HCT116 (cell line): ENCODE measurements around the gene ACAN. TPM values are rescaled to one million over a fixed set of nuclear protein-coding genes. Genes with fewer than 3 reads are reported as not detected.

ENCODE experiments used
- ATAC-seq: fragments of 200-7000 bp; cut with Tn5 transposase; 2 replicates; pipeline ENCODE4 v1.9.1; 2020; ENCODE audit warnings: mild to moderate bottlenecking, moderate library complexity
- BruUV-seq: library from RNA; stranded (reverse); fragments of 400-500 nt; replicated peaks from 2 replicates; lab custom pipeline; 2021; lab: Mats Ljungman, UMichigan
- CTCF ChIA-PET: fragments of 300-600 bp; sonication (Branson Sonifier 250); formaldehyde crosslinking; loops from one replicate; lab custom pipeline; 2021; ENCODE audit warnings: antibody characterized with exemption; lab: Charles Lee
- POLR2A ChIA-PET: fragments of 300-600, 350-600 bp; sonication (Branson Sonifier 250); formaldehyde crosslinking; loops from one replicate; lab custom pipeline; 2021; ENCODE audit warnings: antibody characterized with exemption; lab: Charles Lee
- RAD21 ChIA-PET, 2 experiments: fragments of 300-600 bp; sonication (Branson Sonifier 250); formaldehyde crosslinking; loops; one replicate each; lab custom pipeline; 2023; ENCODE audit warnings: low total read pairs in 2 of 2; ENCODE audit not compliant: uncharacterized antibody in 2 of 2, unreplicated experiment in 2 of 2, low non-redundant PET in 1 of 2; lab: Charles Lee
- DNase-seq: peaks from one replicate; pipeline ENCODE4 v3.0.0-alpha.2; 2010; ENCODE audit warnings: low read depth, low spot score
- H2AFZ ChIP-seq: fragments of 200-600 bp; shearing (Covaris generic), sonication (generic); 2 replicates; pipeline ENCODE4 v1.6.1; 2017; ENCODE audit warnings: low read depth, mixed run types, mixed read lengths, antibody characterized with exemption, low read length; ENCODE audit not compliant: poor library complexity, severe bottlenecking
- H3K27ac ChIP-seq: 2 replicates; pipeline ENCODE4 v1.5.1; 2012; ENCODE audit warnings: low read depth, low read length
- H3K27me3 ChIP-seq: fragments of 200-600 bp; sonication (generic); 2 replicates; pipeline ENCODE4 v1.6.1; 2016; ENCODE audit warnings: mixed run types, low read length, mixed read lengths; ENCODE audit not compliant: insufficient read depth
- H3K36me3 ChIP-seq, 2 experiments: fragments of 200-500 bp in 1 of 2; fragments of 200-600 bp in 1 of 2; sonication (Bioruptor generic) in 1 of 2; sonication (generic) in 1 of 2; 2 replicates each; pipeline versions ENCODE4 v1.5.1 to v1.6.1; 2014 to 2016; ENCODE audit warnings: low read length in 2 of 2, inconsistent platforms in 1 of 2, mixed read lengths in 1 of 2, mixed run types in 1 of 2; ENCODE audit not compliant: insufficient read depth in 2 of 2, control insufficient read depth in 1 of 2
- H3K4me1 ChIP-seq, 2 experiments: fragments of 200-600 bp in 1 of 2; sonication (generic) in 1 of 2; 2 replicates each; pipeline versions ENCODE4 v1.5.1 to v1.6.1; 2012 to 2017; ENCODE audit warnings: low read length in 2 of 2, inconsistent platforms in 1 of 2, mild to moderate bottlenecking in 1 of 2, mixed read lengths in 1 of 2, mixed run types in 1 of 2, moderate library complexity in 1 of 2; ENCODE audit not compliant: insufficient read depth in 2 of 2, control insufficient read depth in 1 of 2
- H3K4me2 ChIP-seq: fragments of 200-600 bp; sonication (generic); 2 replicates; pipeline ENCODE4 v1.6.1; 2017; ENCODE audit warnings: mixed run types, low read length, mixed read lengths
- H3K4me3 ChIP-seq, 2 experiments: fragments of 200-600 bp in 1 of 2; sonication (generic) in 1 of 2; replicated peaks in 1 of 2; 2 replicates each; pipeline ENCODE4 v1.5.1; 2011 to 2016; ENCODE audit warnings: low read length in 2 of 2, control low read depth in 1 of 2, low read depth in 1 of 2, mild to moderate bottlenecking in 1 of 2, mixed read lengths in 1 of 2, mixed run types in 1 of 2
- H3K79me2 ChIP-seq: fragments of 200-600 bp; sonication (generic); 2 replicates; pipeline ENCODE4 v1.6.1; 2017; ENCODE audit warnings: mild to moderate bottlenecking, mixed run types, low read length, moderate library complexity, mixed read lengths; ENCODE audit not compliant: insufficient read depth
- H3K9ac ChIP-seq: fragments of 200-600 bp; sonication (generic); 2 replicates; pipeline ENCODE4 v1.6.1; 2016; ENCODE audit warnings: low read length, mixed read lengths
- H3K9me2 ChIP-seq: fragments of 200-600 bp; sonication (generic), shearing (Covaris generic); 2 replicates; pipeline ENCODE4 v1.6.1; 2017; ENCODE audit warnings: mixed run types, mild to moderate bottlenecking, moderate library complexity; ENCODE audit not compliant: insufficient read depth
- H3K9me3 ChIP-seq, 2 experiments: fragments of 200-500 bp in 1 of 2; fragments of 200-600 bp in 1 of 2; sonication (Bioruptor generic) in 1 of 2; sonication (generic) in 1 of 2; 2 replicates each; pipeline ENCODE4 v1.6.1; 2014 to 2017; ENCODE audit warnings: low read length in 2 of 2, mixed read lengths in 2 of 2, inconsistent platforms in 1 of 2, low read depth in 1 of 2, mild to moderate bottlenecking in 1 of 2, mixed run types in 1 of 2, moderate library complexity in 1 of 2; ENCODE audit not compliant: control insufficient read depth in 1 of 2, insufficient read depth in 1 of 2
- H4K20me1 ChIP-seq: fragments of 200-600 bp; sonication (generic), shearing (Covaris generic); 2 replicates; pipeline ENCODE4 v1.6.1; 2017; ENCODE audit warnings: mixed run types, mild to moderate bottlenecking, moderate library complexity; ENCODE audit not compliant: insufficient read depth
- CBX3 ChIP-seq: IDR thresholded peaks from 2 replicates; pipeline ENCODE4 v1.6.1; 2012; ENCODE audit warnings: low read depth
- CEBPB ChIP-seq: IDR thresholded peaks from 2 replicates; pipeline ENCODE4 v1.6.1; 2012; ENCODE audit warnings: low read depth
- ELF1 ChIP-seq: IDR thresholded peaks from 2 replicates; pipeline ENCODE4 v1.6.1; 2012; ENCODE audit warnings: low read depth, borderline replicate concordance
- EZH2 ChIP-seq: fragments of 200-600 bp; sonication (generic); IDR thresholded peaks from 2 replicates; pipeline ENCODE4 v1.6.1; 2017; ENCODE audit warnings: antibody characterized with exemption, mixed run types
- EZH2phosphoT487 ChIP-seq: fragments of 200-600 bp; IDR thresholded peaks from 2 replicates; pipeline ENCODE4 v1.6.1; 2018; ENCODE audit warnings: antibody characterized with exemption, borderline replicate concordance
- FOSL1 ChIP-seq: IDR thresholded peaks from 2 replicates; pipeline ENCODE4 v1.6.1; 2012; ENCODE audit warnings: low read depth
- JUND ChIP-seq: IDR thresholded peaks from 2 replicates; pipeline ENCODE4 v1.6.1; 2012
- RAD21 ChIP-seq: IDR thresholded peaks from 2 replicates; pipeline ENCODE4 v1.6.1; 2012; ENCODE audit warnings: low read depth, mild to moderate bottlenecking
- SIN3A ChIP-seq: IDR thresholded peaks from 2 replicates; pipeline ENCODE4 v1.6.1; 2012; ENCODE audit warnings: low read depth
- SP1 ChIP-seq: IDR thresholded peaks from 2 replicates; pipeline ENCODE4 v1.6.1; 2012; ENCODE audit warnings: low read depth
- SRF ChIP-seq: IDR thresholded peaks from 2 replicates; pipeline ENCODE4 v1.6.1; 2012; ENCODE audit warnings: low read depth
- TCF7L2 ChIP-seq: IDR thresholded peaks from 2 replicates; pipeline ENCODE4 v1.7.0; 2011; ENCODE audit warnings: borderline replicate concordance, inconsistent platforms; ENCODE audit not compliant: insufficient read depth, insufficient read length; ENCODE audit errors: extremely low read depth
- YY1 ChIP-seq: IDR thresholded peaks from 2 replicates; pipeline ENCODE4 v1.6.1; 2011; ENCODE audit warnings: low read length, low read depth, moderate library complexity, mild to moderate bottlenecking; ENCODE audit not compliant: insufficient replicate concordance; ENCODE audit errors: extremely low read depth
- ZFX ChIP-seq: fragments of 450-650 bp; IDR thresholded peaks from 2 replicates; pipeline ENCODE4 v1.6.1; 2017
- ZNF274 ChIP-seq: fragments of 200-500 bp; sonication (Bioruptor generic); IDR thresholded peaks from 2 replicates; pipeline ENCODE4 v1.6.1; 2014; ENCODE audit warnings: mild to moderate bottlenecking, low read depth, low read length, inconsistent platforms
- intact Hi-C: fragments of 100-400 bp; cut with micrococcal nuclease; formaldehyde crosslinking; loops from 2 replicates; pipeline ENCODE4 v1.10.0; 2022
- total RNA-seq: library from RNA; stranded (reverse); gene quantifications from one replicate; pipeline ENCODE4 v1.2.1, GENCODE V29; 2021; ENCODE audit not compliant: unreplicated experiment
- TF ChIP-seq, protein P1 (sequence below): IDR thresholded peaks from 2 replicates; pipeline ENCODE4 v1.6.1; 2012; ENCODE audit warnings: low read depth
- TF ChIP-seq, protein P2 (sequence below): IDR thresholded peaks from 2 replicates; pipeline ENCODE4 v1.6.1; 2012
- TF ChIP-seq, protein P3 (sequence below), 3 experiments: fragments of 200-600 bp in 1 of 3; sonication (generic) in 1 of 3; IDR thresholded peaks in 2 of 3; conservative IDR thresholded peaks in 1 of 3; 2 replicates each; pipeline ENCODE4 v1.5.1; 2012 to 2017; ENCODE audit warnings: low read depth in 2 of 3, low read length in 2 of 3, antibody characterized with exemption in 1 of 3, borderline replicate concordance in 1 of 3, control low read depth in 1 of 3, mild to moderate bottlenecking in 1 of 3, mixed read lengths in 1 of 3, mixed run types in 1 of 3, moderate library complexity in 1 of 3; ENCODE audit not compliant: insufficient read depth in 1 of 3

Gene ACAN
- total RNA-seq, 1 experiment from 2014 or later: not detected

DNA sequence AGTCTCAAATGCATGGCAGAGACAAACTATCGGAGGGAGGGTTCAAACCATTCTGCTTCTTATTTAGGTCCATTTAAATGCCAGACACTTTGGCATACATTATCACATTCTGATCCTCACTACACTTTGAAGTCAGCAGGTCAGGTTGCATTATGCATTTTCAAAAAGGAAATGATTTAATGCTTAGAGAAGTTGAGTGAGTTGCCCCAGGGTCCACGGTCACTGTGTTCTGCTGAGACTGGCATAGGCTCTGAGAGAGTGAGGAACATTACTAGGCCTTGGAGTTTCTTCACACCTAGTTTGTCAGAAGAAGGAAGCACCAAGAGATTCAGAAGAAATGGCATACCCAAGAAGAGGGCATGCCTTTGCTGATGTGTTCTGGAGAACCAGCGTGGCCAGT is 46.3 kb upstream of the ACAN start:
- Histone ChIP-seq H3K27me3 (peaks cover 3% of the 10 kb centered on the region; the same call in 1 of the 2 replicates), H3K4me1 (no peaks in the 10 kb centered on the region), H3K79me2 (no peaks in the 10 kb centered on the region), H3K4me2 (no peak overlapping the region), H2AFZ (no peak overlapping the region), H3K4me3 (no peak overlapping the region), H3K9me2 (no peaks in the 10 kb centered on the region), H3K9me3 (no peaks in the 10 kb centered on the region), H4K20me1 (no peaks in the 10 kb centered on the region), H3K36me3 (no peaks in the 10 kb centered on the region), H3K9ac (no peak overlapping the region), H3K27ac (no peak overlapping the region)
- no TSS peak for BruUV-seq
- ChIA-PET CTCF (no interaction called here), POLR2A (no interaction called here), RAD21 (no interaction called here)
- no peak for DNase-seq
- intact Hi-C loops: no loop called here
- no peak for ATAC-seq
- TF ChIP-seq, protein P1, sequence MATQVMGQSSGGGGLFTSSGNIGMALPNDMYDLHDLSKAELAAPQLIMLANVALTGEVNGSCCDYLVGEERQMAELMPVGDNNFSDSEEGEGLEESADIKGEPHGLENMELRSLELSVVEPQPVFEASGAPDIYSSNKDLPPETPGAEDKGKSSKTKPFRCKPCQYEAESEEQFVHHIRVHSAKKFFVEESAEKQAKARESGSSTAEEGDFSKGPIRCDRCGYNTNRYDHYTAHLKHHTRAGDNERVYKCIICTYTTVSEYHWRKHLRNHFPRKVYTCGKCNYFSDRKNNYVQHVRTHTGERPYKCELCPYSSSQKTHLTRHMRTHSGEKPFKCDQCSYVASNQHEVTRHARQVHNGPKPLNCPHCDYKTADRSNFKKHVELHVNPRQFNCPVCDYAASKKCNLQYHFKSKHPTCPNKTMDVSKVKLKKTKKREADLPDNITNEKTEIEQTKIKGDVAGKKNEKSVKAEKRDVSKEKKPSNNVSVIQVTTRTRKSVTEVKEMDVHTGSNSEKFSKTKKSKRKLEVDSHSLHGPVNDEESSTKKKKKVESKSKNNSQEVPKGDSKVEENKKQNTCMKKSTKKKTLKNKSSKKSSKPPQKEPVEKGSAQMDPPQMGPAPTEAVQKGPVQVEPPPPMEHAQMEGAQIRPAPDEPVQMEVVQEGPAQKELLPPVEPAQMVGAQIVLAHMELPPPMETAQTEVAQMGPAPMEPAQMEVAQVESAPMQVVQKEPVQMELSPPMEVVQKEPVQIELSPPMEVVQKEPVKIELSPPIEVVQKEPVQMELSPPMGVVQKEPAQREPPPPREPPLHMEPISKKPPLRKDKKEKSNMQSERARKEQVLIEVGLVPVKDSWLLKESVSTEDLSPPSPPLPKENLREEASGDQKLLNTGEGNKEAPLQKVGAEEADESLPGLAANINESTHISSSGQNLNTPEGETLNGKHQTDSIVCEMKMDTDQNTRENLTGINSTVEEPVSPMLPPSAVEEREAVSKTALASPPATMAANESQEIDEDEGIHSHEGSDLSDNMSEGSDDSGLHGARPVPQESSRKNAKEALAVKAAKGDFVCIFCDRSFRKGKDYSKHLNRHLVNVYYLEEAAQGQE: no peak
- TF ChIP-seq RAD21 (no peak), EZH2phosphoT487 (no peak), TCF7L2 (no peak), ELF1 (no peak), ZNF274 (no peak), CBX3 (no peak), ZFX (no peak), SIN3A (no peak), SP1 (no peak), SRF (no peak), YY1 (no peak), FOSL1 (no peak), JUND (no peak), EZH2 (no peak), CEBPB (no peak)
- TF ChIP-seq, protein P2, sequence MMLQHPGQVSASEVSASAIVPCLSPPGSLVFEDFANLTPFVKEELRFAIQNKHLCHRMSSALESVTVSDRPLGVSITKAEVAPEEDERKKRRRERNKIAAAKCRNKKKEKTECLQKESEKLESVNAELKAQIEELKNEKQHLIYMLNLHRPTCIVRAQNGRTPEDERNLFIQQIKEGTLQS: no peak
- TF ChIP-seq, protein P3, sequence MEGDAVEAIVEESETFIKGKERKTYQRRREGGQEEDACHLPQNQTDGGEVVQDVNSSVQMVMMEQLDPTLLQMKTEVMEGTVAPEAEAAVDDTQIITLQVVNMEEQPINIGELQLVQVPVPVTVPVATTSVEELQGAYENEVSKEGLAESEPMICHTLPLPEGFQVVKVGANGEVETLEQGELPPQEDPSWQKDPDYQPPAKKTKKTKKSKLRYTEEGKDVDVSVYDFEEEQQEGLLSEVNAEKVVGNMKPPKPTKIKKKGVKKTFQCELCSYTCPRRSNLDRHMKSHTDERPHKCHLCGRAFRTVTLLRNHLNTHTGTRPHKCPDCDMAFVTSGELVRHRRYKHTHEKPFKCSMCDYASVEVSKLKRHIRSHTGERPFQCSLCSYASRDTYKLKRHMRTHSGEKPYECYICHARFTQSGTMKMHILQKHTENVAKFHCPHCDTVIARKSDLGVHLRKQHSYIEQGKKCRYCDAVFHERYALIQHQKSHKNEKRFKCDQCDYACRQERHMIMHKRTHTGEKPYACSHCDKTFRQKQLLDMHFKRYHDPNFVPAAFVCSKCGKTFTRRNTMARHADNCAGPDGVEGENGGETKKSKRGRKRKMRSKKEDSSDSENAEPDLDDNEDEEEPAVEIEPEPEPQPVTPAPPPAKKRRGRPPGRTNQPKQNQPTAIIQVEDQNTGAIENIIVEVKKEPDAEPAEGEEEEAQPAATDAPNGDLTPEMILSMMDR (IDR thresholded peaks at IDR 0.05 in 2 of 3, conservative IDR thresholded peaks at IDR 0.05 in 1 of 3; ENCODE audit: borderline replicate concordance in 1 of 3, insufficient read depth in 1 of 3, low read depth in 2 of 3, low read length in 2 of 3): no peak
